Activated CD8-positive, alpha-beta memory T cell treated with anti-CD3 and anti-CD28 coated beads, Interleukin-2, amount 10 ng/mL, durations not matched to agents 7 days and 5 days (primary cell): Measurements from ENCODE around the gene UTP14A. TPM values are rescaled to one million over a fixed set of nuclear protein-coding genes. Genes with fewer than 3 reads are reported as not detected.

Source experiments
- ATAC-seq: fragments of 150-1000 bp; cut with Tn5 transposase; one replicate; pipeline ENCODE4 v1.10.0; 2021; ENCODE audit warnings: moderate library complexity
- CTCF ChIA-PET: fragments of 350-600 bp; sonication (Branson Sonifier 250); formaldehyde crosslinking; loops from one replicate; lab custom pipeline; 2021; ENCODE audit warnings: antibody characterized with exemption; lab: Charles Lee
- DNase-seq: peaks from one replicate; pipeline ENCODE4 v3.0.0-alpha.2; 2020
- H3K27ac Mint-ChIP-seq: one replicate; pipeline ENCODE4 v1.8.0; 2021; ENCODE audit warnings: mild to moderate bottlenecking, mixed read lengths
- H3K27me3 Mint-ChIP-seq: one replicate; pipeline ENCODE4 v1.8.0; 2021; ENCODE audit warnings: mixed read lengths
- H3K36me3 Mint-ChIP-seq: one replicate; pipeline ENCODE4 v1.8.0; 2021; ENCODE audit warnings: mild to moderate bottlenecking, mixed read lengths
- H3K4me1 Mint-ChIP-seq: one replicate; pipeline ENCODE4 v1.8.0; 2021; ENCODE audit warnings: mixed read lengths
- H3K4me3 Mint-ChIP-seq: one replicate; pipeline ENCODE4 v1.8.0; 2021; ENCODE audit warnings: mild to moderate bottlenecking, moderate library complexity, mixed read lengths
- H3K9me3 Mint-ChIP-seq: one replicate; pipeline ENCODE4 v1.8.0; 2022; ENCODE audit warnings: low read depth, mixed read lengths
- total RNA-seq, 2 experiments: library from RNA; stranded (reverse); gene quantifications; one replicate each; pipeline ENCODE4 v1.2.3, GENCODE V29; 2021

UTP14A gene
- total RNA-seq, 2 experiments from 2014 or later, result 22.8 to 37.0 TPM

GRCh38 chrX:129956145-129956544 is 50.2 kb downstream of the UTP14A start:
- H3K27ac Mint-ChIP-seq, result no peak overlapping the region
- CTCF ChIA-PET, result no interaction called here
- no peak for DNase-seq
- no peak for ATAC-seq
- peaks cover 29% of the 10 kb centered on the region for H3K4me1 Mint-ChIP-seq
- H3K36me3 Mint-ChIP-seq, result peaks cover 2% of the 10 kb centered on the region
- peaks cover 8% of the 10 kb centered on the region for H3K27me3 Mint-ChIP-seq
- H3K4me3 Mint-ChIP-seq, result peak overlapping the region; percentile 7
- H3K9me3 Mint-ChIP-seq, result no peaks in the 10 kb centered on the region

GRCh38 chrX:129956765-129957164 is 50.8 kb downstream of the UTP14A start:
- Mint-ChIP-seq H3K9me3 (no peaks in the 10 kb centered on the region), H3K4me3 (peak overlapping the region; percentile 65), H3K27ac (no peak overlapping the region), H3K27me3 (peaks cover 8% of the 10 kb centered on the region), H3K4me1 (peaks cover 35% of the 10 kb centered on the region), H3K36me3 (peaks cover 2% of the 10 kb centered on the region)
- CTCF ChIA-PET, result interaction anchor here (0.9 kb wide), 1 partner anchor 18 kb away, joined by 3 read pairs; no protein-coding TSS in a partner anchor
- no peak for ATAC-seq
- no peak for DNase-seq

GRCh38 chrX:129957241-129958082 is 51.5 kb downstream of the UTP14A start:
- H3K4me1 Mint-ChIP-seq, result peaks cover 38% of the 10 kb centered on the region
- peak overlapping the region; percentile 67 for H3K27ac Mint-ChIP-seq
- CTCF ChIA-PET, result interaction anchor here (0.9 kb wide), 1 partner anchor 17 kb away, joined by 3 read pairs; no protein-coding TSS in a partner anchor
- peaks cover 2% of the 10 kb centered on the region for H3K36me3 Mint-ChIP-seq
- peaks cover 8% of the 10 kb centered on the region for H3K27me3 Mint-ChIP-seq
- ATAC-seq, result peak; percentile 63
- no peaks in the 10 kb centered on the region for H3K9me3 Mint-ChIP-seq
- H3K4me3 Mint-ChIP-seq, result peak overlapping the region; percentile 65
- peak; percentile 68 for DNase-seq

- H3K4me1 Mint-ChIP-seq, result peaks cover 34% of the 10 kb centered on the region
- DNase-seq, result no peak
- ATAC-seq, result no peak
- H3K4me3 Mint-ChIP-seq, result peak overlapping the region; percentile 65
- peaks cover 5% of the 10 kb centered on the region for H3K27me3 Mint-ChIP-seq
- H3K27ac Mint-ChIP-seq, result no peak overlapping the region
- no peaks in the 10 kb centered on the region for H3K9me3 Mint-ChIP-seq
- no peaks in the 10 kb centered on the region for H3K36me3 Mint-ChIP-seq
- CTCF ChIA-PET, result no interaction called here
Observed at GRCh38 chrX:129958083-129958465, 52.1 kb downstream of the UTP14A start.

GRCh38 chrX:129958814-129959492 is 53.0 kb downstream of the UTP14A start:
- H3K9me3 Mint-ChIP-seq, result no peaks in the 10 kb centered on the region
- H3K4me3 Mint-ChIP-seq, result no peak overlapping the region
- CTCF ChIA-PET, result no interaction called here
- H3K36me3 Mint-ChIP-seq, result no peaks in the 10 kb centered on the region
- H3K27ac Mint-ChIP-seq, result no peak overlapping the region
- DNase-seq (no peak), ATAC-seq (no peak)
- peaks cover 5% of the 10 kb centered on the region for H3K27me3 Mint-ChIP-seq
- H3K4me1 Mint-ChIP-seq, result peaks cover 30% of the 10 kb centered on the region

- no peak for ATAC-seq
- Mint-ChIP-seq H3K27ac (no peak overlapping the region), H3K27me3 (peaks cover 5% of the 10 kb centered on the region), H3K9me3 (no peaks in the 10 kb centered on the region), H3K4me3 (no peak overlapping the region), H3K4me1 (peaks cover 30% of the 10 kb centered on the region), H3K36me3 (no peaks in the 10 kb centered on the region)
- CTCF ChIA-PET, result no interaction called here
- DNase-seq, result no peak
Observed at GRCh38 chrX:129959493-129959832, 53.5 kb downstream of the UTP14A start.

GRCh38 chrX:129961180-129962083 is 55.5 kb downstream of the UTP14A start:
- ATAC-seq (peak; percentile 92), DNase-seq (peak; percentile 88)
- Mint-ChIP-seq H3K4me1 (peaks cover 30% of the 10 kb centered on the region), H3K4me3 (peak overlapping the region; percentile 71), H3K27me3 (peaks cover under 1% of the 10 kb centered on the region), H3K27ac (peak overlapping the region; percentile 88), H3K36me3 (no peaks in the 10 kb centered on the region), H3K9me3 (no peaks in the 10 kb centered on the region)
- CTCF ChIA-PET, result interaction anchor here (1.5 to 2.0 kb wide), 2 partner anchors 67 to 99 kb away, joined by 5 to 7 read pairs; no protein-coding TSS in a partner anchor

- CTCF ChIA-PET, result no interaction called here
- H3K9me3 Mint-ChIP-seq, result no peaks in the 10 kb centered on the region
- no peak overlapping the region for H3K4me3 Mint-ChIP-seq
- ATAC-seq (no peak), DNase-seq (no peak)
- peaks cover 14% of the 10 kb centered on the region for H3K4me1 Mint-ChIP-seq
- no peaks in the 10 kb centered on the region for H3K27me3 Mint-ChIP-seq
- no peaks in the 10 kb centered on the region for H3K36me3 Mint-ChIP-seq
- H3K27ac Mint-ChIP-seq, result no peak overlapping the region
Observed at GRCh38 chrX:129963729-129964128, 57.8 kb downstream of the UTP14A start.

- Mint-ChIP-seq H3K27me3 (no peaks in the 10 kb centered on the region), H3K27ac (no peak overlapping the region), H3K4me1 (peaks cover 10% of the 10 kb centered on the region), H3K4me3 (no peak overlapping the region), H3K9me3 (no peaks in the 10 kb centered on the region), H3K36me3 (no peaks in the 10 kb centered on the region)
- ATAC-seq (no peak), DNase-seq (no peak)
- CTCF ChIA-PET, result no interaction called here
Observed at GRCh38 chrX:129965166-129965565, 59.2 kb downstream of the UTP14A start.

GRCh38 chrX:129968968-129969367 is 63.0 kb downstream of the UTP14A start:
- no peaks in the 10 kb centered on the region for H3K9me3 Mint-ChIP-seq
- H3K4me3 Mint-ChIP-seq, result no peak overlapping the region
- CTCF ChIA-PET, result no interaction called here
- no peaks in the 10 kb centered on the region for H3K36me3 Mint-ChIP-seq
- H3K27me3 Mint-ChIP-seq, result peaks cover 6% of the 10 kb centered on the region
- ATAC-seq (no peak), DNase-seq (no peak)
- no peaks in the 10 kb centered on the region for H3K4me1 Mint-ChIP-seq
- H3K27ac Mint-ChIP-seq, result no peak overlapping the region

- no peaks in the 10 kb centered on the region for H3K9me3 Mint-ChIP-seq
- no peaks in the 10 kb centered on the region for H3K36me3 Mint-ChIP-seq
- H3K27me3 Mint-ChIP-seq, result peaks cover 11% of the 10 kb centered on the region
- CTCF ChIA-PET, result no interaction called here
- no peak for DNase-seq
- H3K4me3 Mint-ChIP-seq, result no peak overlapping the region
- peaks cover 10% of the 10 kb centered on the region for H3K4me1 Mint-ChIP-seq
- no peak for ATAC-seq
- no peak overlapping the region for H3K27ac Mint-ChIP-seq
Observed at GRCh38 chrX:129976441-129976840, 70.5 kb downstream of the UTP14A start.
